ENCODE results near the gene ALDOC.

The ALDOC gene

GRCh38 chr17:28533091-28533807 lies 43.4 kb downstream of the ALDOC start:
- DNase-seq (ENCODE audit: extremely low read depth in 1 of 2, low read depth in 1 of 2), result no peak

GRCh38 chr17:28532050-28532960 lies 44.4 kb downstream of the ALDOC start:
- DNase-seq (ENCODE audit: extremely low read depth in 1 of 2, low read depth in 1 of 2), result no peak

DNA sequence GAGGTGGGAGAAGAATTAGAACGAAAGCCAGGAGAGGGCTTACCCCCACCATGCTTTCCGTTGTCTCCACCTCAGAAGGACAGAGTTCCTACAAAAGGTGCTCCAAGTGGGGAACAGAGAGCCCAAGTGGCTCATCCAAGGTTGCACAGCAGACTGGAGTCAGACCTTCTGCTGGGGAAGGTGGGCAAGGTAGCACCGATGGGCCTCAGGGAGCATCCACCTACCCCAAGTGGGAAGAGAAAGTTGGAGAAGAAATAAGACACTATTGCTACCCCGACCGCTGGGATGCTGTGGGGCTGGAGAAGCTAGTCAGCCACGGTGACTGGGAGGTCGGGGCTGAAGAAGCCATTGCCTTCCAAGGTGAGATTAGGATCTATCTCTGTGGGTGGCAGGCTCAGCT lies 45.8 kb downstream of the ALDOC start:
- DNase-seq (ENCODE audit: extremely low read depth in 1 of 2, low read depth in 1 of 2), result no peak

- no peak for DNase-seq (ENCODE audit: extremely low read depth in 1 of 2, low read depth in 1 of 2)
These were observed 46.4 kb downstream of the ALDOC start for GRCh38 chr17:28530250-28530649.

- DNase-seq (ENCODE audit: extremely low read depth in 1 of 2, low read depth in 1 of 2), result no peak
These were observed 47.7 kb downstream of the ALDOC start for GRCh38 chr17:28529013-28529400.

DNA sequence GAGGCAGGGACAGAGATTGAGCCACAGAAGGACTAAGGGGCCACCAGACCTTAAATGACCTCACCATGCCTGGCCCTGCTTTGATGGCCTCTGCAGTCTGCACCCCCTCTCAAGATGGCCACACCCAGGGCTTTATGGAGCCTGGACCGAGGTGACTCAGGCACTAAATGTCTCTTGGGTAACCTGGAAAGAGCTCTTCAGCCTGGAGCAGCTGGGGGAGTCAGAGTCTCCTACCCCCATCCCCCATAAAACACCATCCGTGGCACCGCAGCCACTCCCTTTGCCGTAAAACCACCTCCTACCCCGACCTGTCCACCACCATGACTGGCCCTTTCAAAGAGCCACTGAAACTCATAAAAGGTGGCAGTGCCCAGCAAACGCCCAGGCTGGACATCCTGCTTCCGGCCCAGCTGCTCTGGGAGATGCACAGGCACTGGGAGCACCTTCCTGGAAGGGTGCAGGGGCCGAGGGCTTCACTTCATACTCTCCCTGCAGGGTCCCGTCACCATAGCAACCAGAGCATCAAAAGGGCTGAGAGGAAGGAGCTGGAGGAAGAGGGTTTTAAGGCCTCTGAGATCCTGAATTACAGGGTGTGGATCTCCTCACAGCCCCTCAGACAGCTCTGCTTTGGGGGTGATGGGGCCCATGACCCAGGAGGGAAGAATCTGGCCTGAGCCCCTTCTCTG lies 48.2 kb downstream of the ALDOC start:
- DNase-seq (ENCODE audit: extremely low read depth in 1 of 2, low read depth in 1 of 2), result no peak

DNA sequence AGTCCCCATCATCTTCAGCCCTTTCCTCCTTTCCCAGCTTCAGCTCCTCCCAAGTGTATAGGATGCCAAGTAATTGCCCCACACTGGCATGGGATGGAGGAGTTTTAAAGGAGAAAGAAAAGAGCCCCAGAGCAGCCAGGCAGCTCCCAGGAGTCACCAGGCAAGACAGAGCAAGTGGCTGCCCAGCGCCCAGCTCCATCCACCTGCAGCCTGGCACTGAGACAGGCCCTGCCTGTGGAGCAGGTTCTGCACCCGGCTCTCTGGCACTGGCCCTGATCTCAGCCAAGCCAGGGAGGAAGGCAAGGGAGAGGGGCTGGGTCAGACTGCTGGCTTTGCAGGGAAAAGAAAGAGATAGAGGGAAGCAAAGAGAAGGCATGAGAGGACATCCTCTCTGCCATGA lies 48.8 kb downstream of the ALDOC start:
- no peak for DNase-seq (ENCODE audit: extremely low read depth in 1 of 2, low read depth in 1 of 2)

- DNase-seq (ENCODE audit: extremely low read depth in 1 of 2, low read depth in 1 of 2), result no peak
These were observed 49.5 kb downstream of the ALDOC start for GRCh38 chr17:28527181-28527681.

GRCh38 chr17:28526381-28526780 lies 50.3 kb downstream of the ALDOC start:
- no peak for DNase-seq (ENCODE audit: extremely low read depth in 1 of 2, low read depth in 1 of 2)

GRCh38 chr17:28524476-28525424 lies 51.9 kb downstream of the ALDOC start:
- no peak for DNase-seq (ENCODE audit: extremely low read depth in 1 of 2, low read depth in 1 of 2)

GRCh38 chr17:28523876-28524275 lies 52.8 kb downstream of the ALDOC start:
- DNase-seq (ENCODE audit: extremely low read depth in 1 of 2, low read depth in 1 of 2), result no peak

DNA sequence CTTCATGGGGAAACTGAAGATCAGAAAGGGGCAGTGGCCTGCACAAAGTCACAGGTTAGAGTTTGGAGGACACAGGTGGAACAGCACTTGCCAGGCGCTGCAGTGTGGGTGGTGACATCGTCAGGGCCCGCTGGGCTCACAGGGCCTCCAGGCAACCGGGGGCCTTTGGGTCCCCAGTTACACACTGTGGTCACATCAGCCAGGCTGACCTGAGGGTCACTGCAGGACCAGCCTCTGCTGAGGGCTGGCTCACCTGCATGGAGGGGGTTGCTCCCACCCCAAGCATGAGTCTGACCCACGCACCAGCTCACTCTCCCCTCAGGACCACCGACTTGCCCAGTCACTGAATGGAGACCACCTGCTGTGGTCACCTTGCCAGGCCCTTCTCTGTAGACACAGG lies 53.5 kb downstream of the ALDOC start:
- DNase-seq (ENCODE audit: extremely low read depth in 1 of 2, low read depth in 1 of 2), result no peak
